Body of pancreas (tissue), 4 donors: ENCODE results near the gene SLC7A1.

ENCODE experiments used
- POLR2A ChIP-seq, 3 donors: fragments of 450-650 bp; IDR thresholded peaks; one replicate each; pipeline ENCODE4 v1.6.1; 2016; ENCODE audit warnings: antibody characterized with exemption in 3 of 3, mild to moderate bottlenecking in 2 of 3
- TF ChIP-seq, protein P1 (sequence below), 7 experiments: fragments of 450-650 bp in 4 of 7; fragments of 200-600 bp in 3 of 7; sonication (generic) in 3 of 7; IDR thresholded peaks; one replicate each; pipeline ENCODE4 v1.5.1; 2016 to 2019; ENCODE audit warnings: antibody characterized with exemption in 7 of 7

DNA sequence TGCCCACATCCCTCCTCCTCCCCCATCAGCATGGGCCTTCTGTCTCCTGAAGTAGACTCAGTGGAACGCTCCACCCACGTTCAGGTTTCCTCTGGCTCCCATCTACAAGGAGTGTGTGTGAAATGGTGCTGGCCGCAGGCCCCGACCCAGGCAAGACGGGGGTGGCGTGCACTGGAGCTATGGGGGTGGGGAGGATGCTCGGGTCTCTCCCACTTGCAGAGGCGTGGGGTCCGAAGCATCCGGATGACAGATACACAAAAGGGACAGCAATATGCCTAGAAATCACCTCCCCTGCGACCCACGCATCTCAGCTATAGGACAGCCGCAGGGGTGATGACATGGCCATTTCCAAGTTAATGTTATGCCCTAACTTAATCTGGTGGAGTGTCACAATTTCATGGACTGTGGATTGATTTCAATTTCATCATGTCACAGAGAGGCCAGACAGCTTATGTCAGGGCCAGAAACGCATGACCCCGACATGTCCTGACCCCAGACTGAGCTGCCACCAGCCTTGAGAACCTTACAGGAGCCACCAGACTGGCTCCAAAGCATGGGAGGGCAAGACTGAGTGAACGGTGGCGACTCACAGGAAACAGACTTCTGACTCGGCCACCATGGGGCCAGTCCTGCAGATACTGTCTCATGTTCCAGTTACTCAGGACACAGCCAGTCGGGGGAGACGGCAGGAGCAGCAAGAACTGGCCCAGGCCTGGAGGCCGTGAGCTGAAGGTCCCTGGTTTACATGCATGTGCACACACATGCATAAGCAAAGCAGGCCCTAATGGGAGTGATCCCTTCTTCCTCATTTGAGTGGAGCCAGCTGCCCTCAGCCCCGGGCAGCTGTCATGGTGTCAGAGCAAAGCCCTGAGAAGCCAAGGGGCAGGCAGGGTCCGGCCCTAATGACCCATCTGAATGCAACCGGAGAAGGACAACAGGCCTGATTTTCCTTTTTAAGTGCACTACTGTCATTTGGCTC lies 82.2 kb downstream of the SLC7A1 start:
- TF ChIP-seq, protein P1, sequence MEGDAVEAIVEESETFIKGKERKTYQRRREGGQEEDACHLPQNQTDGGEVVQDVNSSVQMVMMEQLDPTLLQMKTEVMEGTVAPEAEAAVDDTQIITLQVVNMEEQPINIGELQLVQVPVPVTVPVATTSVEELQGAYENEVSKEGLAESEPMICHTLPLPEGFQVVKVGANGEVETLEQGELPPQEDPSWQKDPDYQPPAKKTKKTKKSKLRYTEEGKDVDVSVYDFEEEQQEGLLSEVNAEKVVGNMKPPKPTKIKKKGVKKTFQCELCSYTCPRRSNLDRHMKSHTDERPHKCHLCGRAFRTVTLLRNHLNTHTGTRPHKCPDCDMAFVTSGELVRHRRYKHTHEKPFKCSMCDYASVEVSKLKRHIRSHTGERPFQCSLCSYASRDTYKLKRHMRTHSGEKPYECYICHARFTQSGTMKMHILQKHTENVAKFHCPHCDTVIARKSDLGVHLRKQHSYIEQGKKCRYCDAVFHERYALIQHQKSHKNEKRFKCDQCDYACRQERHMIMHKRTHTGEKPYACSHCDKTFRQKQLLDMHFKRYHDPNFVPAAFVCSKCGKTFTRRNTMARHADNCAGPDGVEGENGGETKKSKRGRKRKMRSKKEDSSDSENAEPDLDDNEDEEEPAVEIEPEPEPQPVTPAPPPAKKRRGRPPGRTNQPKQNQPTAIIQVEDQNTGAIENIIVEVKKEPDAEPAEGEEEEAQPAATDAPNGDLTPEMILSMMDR (IDR thresholded peaks at IDR 0.05), result no peak
- no peak for TF ChIP-seq POLR2A (IDR thresholded peaks at IDR 0.05)
